DMS 273 (cell line): Measurements from ENCODE around the gene FAM186B.

ENCODE experiments used
- DNase-seq: peaks from one replicate; lab custom pipeline; 2025; ENCODE audit not compliant: unreplicated experiment; lab: John Stamatoyannopoulos, UW

The FAM186B gene

GRCh38 chr12:49577589-49578315 is 27.7 kb downstream of the FAM186B start:
- no peak for DNase-seq

GRCh38 chr12:49568442-49569162 is 36.8 kb downstream of the FAM186B start:
- DNase-seq, result peak; percentile 28

- DNase-seq, result peak; percentile 92
These were observed 37.6 kb downstream of the FAM186B start, which contains the start of gene MCRS1 for GRCh38 chr12:49567611-49568441. Gene MCRS1 (minus strand): TSS chr12:49568142. CDS start chr12:49566731, 1,411 bp downstream.

GRCh38 chr12:49567302-49567610 is 38.2 kb downstream of the FAM186B start:
- DNase-seq, result no peak

- DNase-seq, result no peak
These were observed 39.1 kb downstream of the FAM186B start for GRCh38 chr12:49566361-49566760.

- no peak for DNase-seq
These were observed 39.8 kb downstream of the FAM186B start for GRCh38 chr12:49565406-49566265.

GRCh38 chr12:49564686-49565405 is 40.6 kb downstream of the FAM186B start:
- no peak for DNase-seq

- DNase-seq, result no peak
These were observed 41.3 kb downstream of the FAM186B start for GRCh38 chr12:49563951-49564685.

- DNase-seq, result no peak
These were observed 42.6 kb downstream of the FAM186B start for GRCh38 chr12:49562831-49563230.

GRCh38 chr12:49562233-49562632 is 43.2 kb downstream of the FAM186B start:
- no peak for DNase-seq

GRCh38 chr12:49560695-49561094 is 44.7 kb downstream of the FAM186B start:
- DNase-seq, result no peak

GRCh38 chr12:49559011-49559675 is 46.3 kb downstream of the FAM186B start:
- no peak for DNase-seq

- no peak for DNase-seq
These were observed 46.9 kb downstream of the FAM186B start for GRCh38 chr12:49558526-49558925.

GRCh38 chr12:49557917-49558215 is 47.6 kb downstream of the FAM186B start:
- DNase-seq, result peak; percentile 68

GRCh38 chr12:49557187-49557916 is 48.1 kb downstream of the FAM186B start:
- no peak for DNase-seq

- DNase-seq, result no peak
These were observed 48.9 kb downstream of the FAM186B start for GRCh38 chr12:49556391-49557186.

- no peak for DNase-seq
These were observed 49.6 kb downstream of the FAM186B start for GRCh38 chr12:49555631-49556390.
